ENCODE results near the gene ALPK1. TPM values are rescaled to one million over a fixed set of nuclear protein-coding genes. Genes with fewer than 3 reads are reported as not detected.

Gene ALPK1
- total and polyA plus RNA-seq, 4 donors: 2.8 to 14.0 (median 4.7) TPM

GRCh38 chr4:112251019-112251643, 46.0 kb upstream of the ALPK1 start:
- H3K27ac ChIP-seq (ENCODE audit: low read depth in 1 of 2, low read length in 2 of 2): no peak overlapping the region
- TF ChIP-seq NR2F2 (IDR thresholded peaks at IDR 0.05): no peak
- no peak for TF ChIP-seq TAF1 (conservative IDR thresholded peaks at IDR 0.05)
- no peak for TF ChIP-seq HNF4G (IDR thresholded peaks at IDR 0.05)
- TF ChIP-seq JUND (IDR thresholded peaks at IDR 0.05): no peak
- TF ChIP-seq RXRA (IDR thresholded peaks at IDR 0.05): no peak
- no peak for TF ChIP-seq EGR1 (IDR thresholded peaks at IDR 0.05; ENCODE audit: low read depth in 2 of 2)
- no peak for TF ChIP-seq RAD21 (IDR thresholded peaks at IDR 0.05)
- TF ChIP-seq CTCF (IDR thresholded peaks at IDR 0.05; ENCODE audit: low read depth, low read length, missing input control): no peak
- no peak for TF ChIP-seq REST (IDR thresholded peaks at IDR 0.05)
- no peak for TF ChIP-seq MAX (IDR thresholded peaks at IDR 0.05)
- TF ChIP-seq ATF3 (IDR thresholded peaks at IDR 0.05): no peak
- no peak for DNase-seq (ENCODE audit: low spot score)
- peaks cover 0 to 1% (median 0%) of the 10 kb centered on the region in 4 donors for H3K36me3 ChIP-seq (ENCODE audit: control insufficient read depth in 4 of 4, insufficient read depth in 3 of 4, low read depth in 1 of 4, low read length in 3 of 4)
- no peak overlapping the region for H3K9ac ChIP-seq (ENCODE audit: low read depth in 1 of 2, low read length in 2 of 2)
- no peaks in the 10 kb centered on the region for H3K9me3 ChIP-seq (ENCODE audit: control insufficient read depth in 4 of 4, low read length in 3 of 4)
- 84% methylated on average over 3 of the region's 3 CpGs for WGBS
- no peak overlapping the region for H3K4me3 ChIP-seq (ENCODE audit: low read depth in 1 of 3, low read length in 3 of 3)
- H3K4me1 ChIP-seq (ENCODE audit: control insufficient read depth in 4 of 4, insufficient read depth in 4 of 4, low read length in 3 of 4): peaks cover 0 to 3% (median 0%) of the 10 kb centered on the region in 4 donors
- H3K27me3 ChIP-seq (ENCODE audit: control insufficient read depth in 4 of 4, insufficient read depth in 4 of 4, low read length in 3 of 4): no peaks in the 10 kb centered on the region

GRCh38 chr4:112252234-112252633, 44.9 kb upstream of the ALPK1 start:
- H3K9ac ChIP-seq (ENCODE audit: low read depth in 1 of 2, low read length in 2 of 2): no peak overlapping the region
- no peak overlapping the region for H3K4me3 ChIP-seq (ENCODE audit: low read depth in 1 of 3, low read length in 3 of 3)
- H3K4me1 ChIP-seq (ENCODE audit: control insufficient read depth in 4 of 4, insufficient read depth in 4 of 4, low read length in 3 of 4): peaks cover 0 to 5% (median 3%) of the 10 kb centered on the region in 4 donors
- peaks cover 0 to 1% (median 0%) of the 10 kb centered on the region in 4 donors for H3K36me3 ChIP-seq (ENCODE audit: control insufficient read depth in 4 of 4, insufficient read depth in 3 of 4, low read depth in 1 of 4, low read length in 3 of 4)
- no peak overlapping the region for H3K27ac ChIP-seq (ENCODE audit: low read depth in 1 of 2, low read length in 2 of 2)
- no peak for TF ChIP-seq REST (IDR thresholded peaks at IDR 0.05)
- no peak for TF ChIP-seq TAF1 (conservative IDR thresholded peaks at IDR 0.05)
- TF ChIP-seq JUND (IDR thresholded peaks at IDR 0.05): no peak
- no peak for TF ChIP-seq ATF3 (IDR thresholded peaks at IDR 0.05)
- no peak for TF ChIP-seq RXRA (IDR thresholded peaks at IDR 0.05)
- no peaks in the 10 kb centered on the region for H3K27me3 ChIP-seq (ENCODE audit: control insufficient read depth in 4 of 4, insufficient read depth in 4 of 4, low read length in 3 of 4)
- H3K9me3 ChIP-seq (ENCODE audit: control insufficient read depth in 4 of 4, low read length in 3 of 4): no peaks in the 10 kb centered on the region
- no peak for DNase-seq (ENCODE audit: low spot score)
- 77% methylated on average over 1 of the region's 1 CpG for WGBS
